ENCODE results near the gene BORCS5. TPM values are rescaled to one million over a fixed set of nuclear protein-coding genes. Genes with fewer than 3 reads are reported as not detected.
A peak's percentile ranks its signal among the peaks of the same experiment; 100 is the strongest.

BORCS5 gene
- total and polyA plus RNA-seq, 2 of the 8 experiments (the other 6 are each of a cell fraction or from before 2014, with no cell fraction given): 8.3 to 17.4 TPM

GRCh38 chr12:12356896-12357718 lies at the start of gene BORCS5 (continued):
- TF ChIP-seq RNF2 (IDR thresholded peaks at IDR 0.05; ENCODE audit: borderline replicate concordance, low read depth, low read length, missing control alignments, poor library complexity, severe bottlenecking) (no peak), TAF7 (optimal IDR thresholded peaks at IDR 0.05; ENCODE audit: borderline replicate concordance, low read depth, low read length) (peak; percentile 82), USF2 (IDR thresholded peaks at IDR 0.05; ENCODE audit: low read length) (no peak), JUND (IDR thresholded peaks at IDR 0.05; ENCODE audit: low read length) (no peak), RXRA (IDR thresholded peaks at IDR 0.05; ENCODE audit: insufficient read depth, low read depth, low read length) (no peak), RBBP5 (IDR thresholded peaks at IDR 0.05; ENCODE audit: borderline replicate concordance, low read depth, low read length) (peak; percentile 85; the same call in 1 of the 2 replicates), KDM1A (IDR thresholded peaks at IDR 0.05; ENCODE audit: borderline replicate concordance, low read length) (no peak), CHD7 (IDR thresholded peaks at IDR 0.05; ENCODE audit: insufficient replicate concordance, low read length) (no peak)
